Muscle layer of duodenum (tissue), 2 donors: ENCODE measurements around the gene N4BP2.
A peak's percentile ranks its signal among the peaks of the same experiment; 100 is the strongest.

ENCODE experiments used
- H3K27ac ChIP-seq: one replicate; pipeline ENCODE4 v1.7.0; 2013; ENCODE audit warnings: mild to moderate bottlenecking, low read length
- H3K27me3 ChIP-seq: one replicate; pipeline ENCODE4 v1.7.0; 2013; ENCODE audit warnings: low read depth, mild to moderate bottlenecking, control low read depth, low read length
- H3K36me3 ChIP-seq, 2 donors: one replicate each; pipeline ENCODE4 v1.7.0; 2013; ENCODE audit warnings: low read length in 2 of 2, control low read depth in 1 of 2, mild to moderate bottlenecking in 1 of 2; ENCODE audit not compliant: insufficient read depth in 2 of 2, control insufficient read depth in 1 of 2
- H3K4me1 ChIP-seq, 2 donors: one replicate each; pipeline ENCODE4 v1.7.0; 2013; ENCODE audit warnings: low read length in 2 of 2, mild to moderate bottlenecking in 2 of 2, control low read depth in 1 of 2, moderate library complexity in 1 of 2; ENCODE audit not compliant: insufficient read depth in 2 of 2, control insufficient read depth in 1 of 2
- H3K4me3 ChIP-seq, 2 donors: one replicate each; pipeline ENCODE4 v1.7.0; 2013; ENCODE audit warnings: low read length in 2 of 2, low read depth in 1 of 2, mild to moderate bottlenecking in 1 of 2
- H3K9me3 ChIP-seq, 2 donors: one replicate each; pipeline ENCODE4 v1.7.0; 2013; ENCODE audit warnings: low read length in 2 of 2, control low read depth in 1 of 2, mild to moderate bottlenecking in 1 of 2; ENCODE audit not compliant: control insufficient read depth in 1 of 2
- donor health status: healthy.

The N4BP2 gene

DNA sequence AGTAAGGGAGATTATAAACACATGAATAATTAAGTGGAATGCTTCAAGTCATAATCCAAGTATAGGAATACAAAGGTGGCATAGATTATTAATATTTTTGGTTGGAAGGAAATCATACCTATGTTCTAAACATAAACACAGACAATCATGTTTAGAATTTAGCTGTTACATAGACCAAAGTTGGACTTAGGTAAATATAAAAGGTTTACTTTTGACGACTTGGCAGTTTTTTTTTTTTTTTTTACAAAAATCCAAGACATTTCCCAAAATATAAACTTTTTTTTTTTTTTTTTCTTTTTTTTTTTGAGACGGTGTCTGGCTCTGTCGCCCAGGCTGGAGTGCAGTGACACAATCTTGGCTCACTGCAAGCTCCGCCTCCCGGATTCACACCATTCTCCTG lies 3.5 kb upstream of the N4BP2 start:
- H3K27ac ChIP-seq: no peak overlapping the region
- H3K4me3 ChIP-seq: no peak overlapping the region
- peaks cover 0 to 9% of the 10 kb centered on the region in 2 donors for H3K36me3 ChIP-seq
- peaks cover 0 to 10% of the 10 kb centered on the region in 2 donors for H3K4me1 ChIP-seq
- H3K27me3 ChIP-seq: no peaks in the 10 kb centered on the region
- H3K9me3 ChIP-seq: no peaks in the 10 kb centered on the region

DNA sequence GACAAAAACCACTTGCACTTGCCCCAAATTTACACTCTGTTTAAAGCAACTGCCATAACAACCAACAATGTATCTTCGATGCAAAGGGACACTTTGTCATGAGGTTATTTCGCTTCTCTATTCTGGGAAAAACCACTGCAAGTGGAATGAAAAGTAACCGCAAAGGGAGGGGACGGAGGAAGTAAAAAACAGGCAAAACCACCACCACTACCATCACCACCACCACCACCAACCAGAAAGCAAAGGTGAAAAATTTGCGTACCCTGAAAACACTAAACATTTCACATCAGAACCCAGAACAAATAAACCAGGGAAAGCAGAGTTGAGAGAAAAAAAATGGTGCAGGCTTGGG lies 1.2 kb upstream of the N4BP2 start:
- Histone ChIP-seq H3K4me1 (peaks cover 0 to 19% of the 10 kb centered on the region in 2 donors), H3K4me3 (peak overlapping the region; percentile 49 to 88), H3K36me3 (peaks cover 0 to 9% of the 10 kb centered on the region in 2 donors), H3K27ac (peak overlapping the region; percentile 76), H3K9me3 (no peaks in the 10 kb centered on the region), H3K27me3 (no peaks in the 10 kb centered on the region)

- Histone ChIP-seq H3K4me3 (peak overlapping the region; percentile 49 to 88), H3K27me3 (no peaks in the 10 kb centered on the region)
Observed at GRCh38 chr4:40055863-40056715, 561 bp upstream of the N4BP2 start.

GRCh38 chr4:40057586-40058091 lies 989 bp downstream of the N4BP2 start:
- peak overlapping the region; percentile 99 for H3K27ac ChIP-seq
- H3K4me3 ChIP-seq: peak overlapping the region; percentile 88 to 96
- H3K9me3 ChIP-seq: no peaks in the 10 kb centered on the region
- H3K27me3 ChIP-seq: no peaks in the 10 kb centered on the region
- peaks cover 0 to 19% of the 10 kb centered on the region in 2 donors for H3K4me1 ChIP-seq
- H3K36me3 ChIP-seq: peaks cover 0 to 9% of the 10 kb centered on the region in 2 donors

More at GRCh38 chr4:40055863-40056715, 561 bp upstream of the N4BP2 start:
- Histone ChIP-seq H3K9me3 (no peaks in the 10 kb centered on the region), H3K27ac (peak overlapping the region; percentile 76), H3K36me3 (peaks cover 0 to 9% of the 10 kb centered on the region in 2 donors), H3K4me1 (peaks cover 0 to 19% of the 10 kb centered on the region in 2 donors)

GRCh38 chr4:40058121-40058520 lies 1.5 kb downstream of the N4BP2 start:
- H3K4me3 ChIP-seq: peak overlapping the region; percentile 88 to 96

GRCh38 chr4:40058854-40059253 lies 2.2 kb downstream of the N4BP2 start:
- no peak overlapping the region for H3K27ac ChIP-seq
- H3K27me3 ChIP-seq: no peaks in the 10 kb centered on the region
- peaks cover 0 to 19% of the 10 kb centered on the region in 2 donors for H3K4me1 ChIP-seq
- H3K36me3 ChIP-seq: peaks cover 0 to 9% of the 10 kb centered on the region in 2 donors
- H3K4me3 ChIP-seq: peak overlapping the region in 1 of 2 donors; percentile 88
- H3K9me3 ChIP-seq: no peaks in the 10 kb centered on the region

More at GRCh38 chr4:40058121-40058520, 1.5 kb downstream of the N4BP2 start:
- Histone ChIP-seq H3K4me1 (peaks cover 0 to 19% of the 10 kb centered on the region in 2 donors), H3K36me3 (peaks cover 0 to 9% of the 10 kb centered on the region in 2 donors), H3K9me3 (no peaks in the 10 kb centered on the region), H3K27me3 (no peaks in the 10 kb centered on the region), H3K27ac (peak overlapping the region; percentile 99)

DNA sequence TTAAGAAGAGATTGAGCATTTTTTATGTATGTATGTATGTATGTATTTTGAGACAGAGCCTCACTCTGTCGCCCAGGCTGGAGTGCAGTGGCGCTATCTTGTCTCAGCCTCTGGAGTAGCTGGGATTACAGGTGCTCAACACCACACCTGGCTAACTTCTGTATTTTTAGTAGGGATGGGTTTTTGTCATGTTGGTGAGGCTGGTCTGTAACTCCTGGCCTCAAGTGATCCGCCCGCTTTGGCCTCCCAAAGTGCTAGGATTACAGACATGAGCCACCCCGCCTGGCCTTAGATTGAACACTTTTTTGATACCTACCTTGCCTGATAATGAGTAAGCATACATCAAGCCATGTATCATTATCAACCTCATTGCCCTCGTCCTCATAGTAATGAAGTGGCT lies 2.7 kb downstream of the N4BP2 start:
- H3K9me3 ChIP-seq: no peaks in the 10 kb centered on the region
- H3K27ac ChIP-seq: no peak overlapping the region
- H3K4me3 ChIP-seq: no peak overlapping the region
- peaks cover 0 to 14% of the 10 kb centered on the region in 2 donors for H3K4me1 ChIP-seq
- H3K36me3 ChIP-seq: peaks cover 0 to 9% of the 10 kb centered on the region in 2 donors
- H3K27me3 ChIP-seq: no peaks in the 10 kb centered on the region

GRCh38 chr4:40065010-40065409 lies 8.4 kb downstream of the N4BP2 start:
- H3K9me3 ChIP-seq: no peaks in the 10 kb centered on the region
- H3K27me3 ChIP-seq: no peaks in the 10 kb centered on the region
- no peaks in the 10 kb centered on the region for H3K4me1 ChIP-seq
- no peak overlapping the region for H3K27ac ChIP-seq
- H3K4me3 ChIP-seq: no peak overlapping the region
- no peaks in the 10 kb centered on the region for H3K36me3 ChIP-seq

GRCh38 chr4:40066651-40067050 lies 10.0 kb downstream of the N4BP2 start:
- no peak overlapping the region for H3K4me3 ChIP-seq
- H3K9me3 ChIP-seq: no peaks in the 10 kb centered on the region
- no peaks in the 10 kb centered on the region for H3K36me3 ChIP-seq
- no peaks in the 10 kb centered on the region for H3K4me1 ChIP-seq
- H3K27me3 ChIP-seq: no peaks in the 10 kb centered on the region
- H3K27ac ChIP-seq: no peak overlapping the region

- no peak overlapping the region for H3K4me3 ChIP-seq
- H3K4me1 ChIP-seq: no peaks in the 10 kb centered on the region
- no peaks in the 10 kb centered on the region for H3K27me3 ChIP-seq
- H3K27ac ChIP-seq: no peak overlapping the region
- no peaks in the 10 kb centered on the region for H3K9me3 ChIP-seq
- H3K36me3 ChIP-seq: no peaks in the 10 kb centered on the region
Observed at GRCh38 chr4:40070387-40070786, 13.7 kb downstream of the N4BP2 start.

GRCh38 chr4:40086421-40086820 lies 29.8 kb downstream of the N4BP2 start:
- no peak overlapping the region for H3K27ac ChIP-seq
- no peak overlapping the region for H3K4me3 ChIP-seq
- no peaks in the 10 kb centered on the region for H3K9me3 ChIP-seq
- no peaks in the 10 kb centered on the region for H3K4me1 ChIP-seq
- no peaks in the 10 kb centered on the region for H3K36me3 ChIP-seq
- H3K27me3 ChIP-seq: no peaks in the 10 kb centered on the region
